ENCODE measurements around the gene EIF4G3.
"Not testable (repeated sequence)": the region's sequence is repeated elsewhere in the genome, so short reads cannot be mapped to it uniquely, and the experiment has no call there.

The EIF4G3 gene

DNA sequence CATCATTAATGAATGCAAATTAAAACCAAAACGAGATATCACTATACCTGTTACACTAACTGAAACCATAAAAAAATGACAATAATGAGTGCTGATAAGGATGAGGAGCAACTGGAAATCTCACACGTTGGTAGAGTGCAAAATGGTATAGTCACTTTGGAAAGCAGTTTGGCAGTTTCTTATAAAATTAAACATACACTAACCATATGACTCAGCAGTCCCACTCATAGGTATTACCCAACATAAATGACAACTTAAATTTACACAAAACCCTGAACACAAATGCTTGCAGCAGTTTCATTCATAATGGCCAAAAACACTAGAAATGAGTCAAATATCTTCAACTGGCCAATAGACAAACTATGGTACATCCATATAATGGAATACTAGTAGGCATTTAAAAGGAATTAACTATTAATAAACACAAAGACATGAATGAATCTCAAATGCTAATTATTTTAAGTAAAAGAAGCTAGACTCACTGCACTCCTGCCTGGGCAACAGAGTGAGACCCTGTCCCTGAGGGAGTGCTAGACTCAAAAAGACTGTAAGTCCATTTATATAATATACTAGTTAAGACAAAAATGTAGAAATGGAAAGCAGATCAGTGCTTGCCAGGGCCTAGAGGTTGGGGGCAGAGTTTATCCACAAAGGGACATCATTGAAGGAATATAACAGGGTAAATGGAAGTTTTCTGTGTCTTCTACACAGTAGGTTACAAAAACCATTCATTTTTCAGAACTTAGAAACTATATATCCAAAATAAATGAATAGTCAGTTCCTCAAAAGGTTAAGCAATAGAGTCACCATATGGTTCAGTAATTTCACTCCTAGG, 77.4 kb downstream of the EIF4G3 start:
- no peak for DNase-seq

DNA sequence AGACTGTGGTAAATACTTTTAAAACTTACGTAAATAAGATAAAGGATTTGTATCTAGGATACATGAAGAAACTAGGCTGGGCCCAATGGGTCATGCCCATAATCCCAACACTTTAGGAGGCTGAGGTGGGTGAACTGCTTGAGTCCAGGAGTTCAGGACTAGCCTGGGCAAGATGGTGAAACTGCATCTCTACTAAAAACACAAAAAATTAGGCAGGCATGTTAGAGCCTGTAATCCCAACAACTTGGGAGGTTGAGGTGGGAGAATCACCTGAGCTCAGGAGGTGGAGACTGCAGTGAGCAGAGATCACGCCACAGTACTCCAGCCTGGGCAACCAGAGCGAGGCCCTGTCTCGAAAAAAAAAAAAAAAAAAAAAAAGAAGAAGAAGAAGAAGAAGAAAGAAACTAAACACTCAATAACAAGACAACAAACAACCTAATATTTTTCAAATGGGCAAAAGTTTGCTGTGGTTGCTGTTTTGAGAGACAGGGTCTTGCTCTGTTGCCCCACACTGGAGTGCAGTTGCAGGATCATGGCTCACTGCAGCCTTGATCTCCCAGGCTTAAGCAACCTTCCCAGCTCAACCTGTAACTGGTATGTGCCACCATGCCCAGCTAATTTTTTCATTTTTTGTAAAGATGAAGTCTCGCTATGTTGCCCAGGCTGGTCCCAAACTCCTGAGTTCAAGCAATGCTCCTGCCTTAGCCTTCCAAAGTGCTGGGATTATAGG, 78.3 kb downstream of the EIF4G3 start:
- DNase-seq, result no peak

GRCh38 chr1:21097729-21098128, 79.0 kb downstream of the EIF4G3 start:
- no peak for DNase-seq

DNA sequence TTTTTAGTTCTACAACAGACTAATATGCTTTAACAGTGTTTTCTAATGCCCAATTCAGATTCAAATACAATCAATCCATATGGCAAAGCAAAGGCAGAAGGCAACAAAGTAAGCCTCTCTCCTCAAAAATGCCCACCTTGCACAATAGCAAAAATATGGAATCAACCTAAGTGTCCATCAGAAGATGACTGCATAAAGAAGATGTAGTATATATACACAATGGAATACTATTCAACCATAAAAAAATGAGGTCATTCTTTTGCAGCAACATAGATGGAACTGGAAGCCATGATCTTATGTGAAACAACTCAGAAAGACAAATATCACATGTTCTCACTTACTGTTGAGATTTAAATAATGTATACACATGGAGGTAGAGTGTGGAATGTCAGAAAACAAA, 80.7 kb downstream of the EIF4G3 start:
- DNase-seq, result no peak

DNA sequence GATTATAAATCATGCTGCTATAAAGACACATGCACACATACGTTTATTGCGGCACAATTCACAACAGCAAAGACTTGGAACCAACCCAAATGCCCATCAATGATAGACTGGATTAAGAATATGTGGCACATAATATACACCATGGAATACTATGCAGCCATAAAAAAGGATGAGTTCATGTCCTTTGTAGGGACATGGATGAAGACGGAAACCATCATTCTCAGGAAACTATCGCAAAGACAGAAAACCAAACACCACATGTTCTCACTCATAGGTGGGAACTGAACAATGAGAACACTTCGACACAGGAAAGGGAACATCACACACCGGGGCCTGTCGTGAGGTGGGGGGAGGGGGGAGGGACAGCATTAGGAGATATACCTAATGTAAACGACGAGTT, 82.4 kb downstream of the EIF4G3 start:
- not testable (repeated sequence) for DNase-seq

DNA sequence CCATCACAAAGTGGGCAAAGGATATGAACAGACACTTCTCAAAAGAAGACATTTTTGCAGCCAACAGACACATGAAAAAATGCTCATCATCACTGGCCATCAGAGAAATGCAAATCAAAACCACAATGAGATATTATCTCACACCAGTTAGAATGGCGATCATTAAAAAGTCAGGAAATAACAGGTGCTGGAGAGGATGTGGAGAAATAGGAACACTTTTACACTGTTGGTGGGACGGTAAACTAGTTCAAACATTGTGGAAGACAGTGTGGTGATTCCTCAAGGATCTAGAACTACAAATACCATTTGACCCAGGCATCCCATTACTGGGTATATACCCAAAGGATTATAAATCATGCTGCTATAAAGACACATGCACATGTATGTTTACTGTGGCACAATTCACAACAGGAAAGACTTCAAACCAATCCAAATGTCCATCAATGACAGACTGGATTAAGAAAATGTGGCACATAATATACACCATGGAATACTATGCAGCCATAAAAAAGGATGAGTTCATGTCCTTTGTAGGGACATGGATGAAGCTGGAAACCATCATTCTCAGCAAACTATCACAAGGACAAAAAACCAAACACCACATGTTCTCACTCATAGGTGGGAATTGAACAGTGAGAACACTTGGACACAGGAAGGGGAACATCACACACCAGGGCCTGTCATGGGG, 83.3 kb downstream of the EIF4G3 start:
- DNase-seq, result not testable (repeated sequence)

GRCh38 chr1:21092545-21092944, 84.2 kb downstream of the EIF4G3 start:
- not testable (repeated sequence) for DNase-seq

- DNase-seq, result not testable (repeated sequence)
Observed at GRCh38 chr1:21091053-21091690, 85.5 kb downstream of the EIF4G3 start.

DNA sequence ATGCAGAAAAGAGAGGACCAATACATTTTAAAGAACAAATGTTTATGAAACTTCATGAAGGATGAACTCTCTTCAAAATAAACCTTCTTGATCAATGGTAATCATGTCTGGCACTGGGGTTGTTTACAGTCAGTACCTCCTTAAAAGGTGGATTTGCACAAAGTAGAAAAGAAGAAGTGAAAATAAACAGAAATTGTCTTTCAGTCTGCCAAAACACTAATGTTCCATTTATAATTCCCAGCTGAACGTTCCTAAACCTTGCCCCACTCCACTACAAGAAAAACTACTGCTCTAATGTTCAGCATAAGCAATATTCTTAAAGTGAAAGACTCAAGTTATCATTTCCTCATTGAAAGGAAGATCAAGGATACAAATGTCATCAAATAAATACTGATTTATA, 86.2 kb downstream of the EIF4G3 start:
- DNase-seq, result no peak

GRCh38 chr1:21089731-21090130, 87.0 kb downstream of the EIF4G3 start:
- DNase-seq, result no peak

DNA sequence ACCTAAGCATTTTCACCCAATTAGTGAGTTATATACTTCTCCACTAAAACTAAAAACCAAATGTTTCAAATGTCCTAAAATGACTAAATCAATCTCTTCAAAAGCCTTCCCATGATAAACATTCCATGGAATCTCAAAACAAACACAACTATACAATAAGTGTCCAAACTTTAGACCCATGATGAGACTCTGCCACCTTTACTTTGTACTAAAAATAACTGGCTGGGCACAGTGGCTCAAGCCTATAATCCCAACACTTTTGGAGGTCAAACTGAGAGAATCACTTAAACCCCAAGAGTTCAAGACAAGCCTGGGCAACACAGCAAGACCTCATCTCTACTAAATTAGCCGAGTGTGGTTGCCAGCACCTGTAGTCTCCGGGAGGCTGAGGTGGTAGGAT, 87.4 kb downstream of the EIF4G3 start:
- DNase-seq, result no peak

- DNase-seq, result no peak
Observed at GRCh38 chr1:21084111-21084810, 92.4 kb downstream of the EIF4G3 start.

- DNase-seq, result no peak
Observed at GRCh38 chr1:21082073-21082472, 94.6 kb downstream of the EIF4G3 start.

DNA sequence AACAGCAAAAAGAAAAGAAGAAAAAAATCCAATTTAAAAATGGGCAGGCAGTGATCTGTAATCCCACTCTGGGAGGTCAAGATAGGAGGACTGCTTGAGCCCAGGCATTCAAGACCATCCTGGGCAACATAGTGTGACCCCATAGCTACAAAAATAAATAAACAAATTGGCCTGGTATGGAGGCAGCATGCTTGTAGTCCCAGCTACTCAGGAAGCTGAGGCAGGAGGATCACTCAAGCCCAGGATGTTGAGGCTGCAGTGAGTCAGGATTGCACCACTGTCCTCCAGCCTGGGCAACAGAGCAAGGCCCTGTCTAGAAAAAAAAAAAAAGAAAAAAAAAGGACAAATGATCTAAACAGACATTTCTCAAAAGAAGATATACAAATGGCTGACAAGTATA, 99.6 kb downstream of the EIF4G3 start:
- no peak for DNase-seq

- no peak for DNase-seq
Observed at GRCh38 chr1:21072721-21073120, 104.0 kb downstream of the EIF4G3 start.

DNA sequence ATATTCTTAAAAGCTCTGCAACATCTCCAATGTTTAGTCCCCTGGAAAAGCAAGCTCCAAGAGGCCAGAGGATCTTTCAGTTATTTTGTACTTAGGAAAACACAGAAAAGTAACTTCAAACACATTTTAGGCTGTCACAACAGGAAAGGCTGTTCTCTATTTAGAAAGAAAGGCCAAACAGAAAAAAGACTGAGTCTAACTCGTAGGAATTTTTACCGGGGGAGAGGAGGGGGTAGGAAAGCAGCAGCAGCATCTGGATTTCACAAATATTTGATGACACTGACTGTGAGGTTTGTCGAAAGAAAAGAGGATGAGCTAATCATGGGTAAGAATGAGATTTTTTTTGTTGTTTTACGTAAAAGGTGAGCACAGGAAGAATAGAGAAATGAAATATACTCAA, 107.1 kb downstream of the EIF4G3 start:
- DNase-seq, result no peak

- no peak for DNase-seq
Observed at GRCh38 chr1:21068937-21069336, 107.8 kb downstream of the EIF4G3 start.

DNA sequence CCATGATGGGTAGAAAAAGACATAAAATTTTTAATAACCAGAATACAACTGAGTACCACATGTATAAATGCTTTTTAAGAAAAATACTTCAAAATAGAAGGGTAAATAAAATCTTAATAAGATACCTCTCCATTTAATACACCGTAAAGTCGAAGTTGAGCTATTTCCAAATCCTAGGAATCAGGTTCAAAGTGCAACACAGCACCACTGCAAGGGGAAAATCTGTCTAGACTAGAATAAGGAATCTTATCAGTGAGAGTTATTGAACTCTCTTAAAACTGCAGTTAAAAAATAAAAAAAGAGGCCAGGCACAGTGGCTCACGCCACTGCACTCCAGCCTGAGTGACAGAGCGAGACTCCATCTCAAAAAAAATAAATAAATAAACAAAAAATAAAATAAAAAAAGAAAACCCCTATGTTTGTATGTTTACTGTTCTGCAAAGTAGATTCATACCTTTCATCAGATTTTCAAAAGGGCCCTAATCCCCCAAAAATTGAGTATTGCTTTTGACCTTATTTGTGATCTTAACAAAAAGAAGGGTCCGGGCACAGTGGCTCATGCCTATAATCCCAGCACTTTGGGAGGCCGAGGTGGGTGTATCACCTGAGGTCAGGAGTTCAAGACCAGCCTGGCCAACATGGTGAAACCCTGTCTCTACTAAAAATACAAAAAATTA, 109.0 kb downstream of the EIF4G3 start:
- DNase-seq, result no peak

DNA sequence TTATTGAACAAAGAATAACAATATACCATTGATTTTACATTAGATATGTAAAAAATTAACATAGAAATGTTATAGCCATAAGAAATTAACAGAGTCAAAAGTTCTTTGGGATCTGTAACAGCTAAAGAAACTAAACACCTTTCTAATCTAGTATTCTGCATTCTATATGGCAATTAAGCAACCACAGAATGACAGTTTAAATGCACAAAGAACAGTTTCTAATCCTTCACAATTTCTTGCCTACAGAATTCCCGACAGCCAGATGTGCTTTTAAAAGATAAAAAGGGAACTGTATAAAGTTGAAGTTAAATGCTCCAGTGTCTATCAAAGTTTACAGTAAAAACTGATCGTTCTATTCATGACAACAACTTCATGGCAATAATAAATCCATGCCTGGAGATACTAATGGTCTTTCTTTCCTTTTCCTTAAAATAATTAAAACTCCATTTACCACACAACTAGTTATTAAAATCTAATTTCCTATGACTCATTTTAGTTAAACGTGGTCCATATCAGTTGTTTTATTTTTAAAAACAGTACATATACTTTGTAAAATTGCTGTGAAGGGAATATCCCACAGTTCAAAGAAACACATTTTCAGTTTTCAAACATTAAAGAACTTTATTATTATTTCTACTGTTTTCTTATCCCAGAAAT, 110.2 kb downstream of the EIF4G3 start:
- DNase-seq, result no peak

DNA sequence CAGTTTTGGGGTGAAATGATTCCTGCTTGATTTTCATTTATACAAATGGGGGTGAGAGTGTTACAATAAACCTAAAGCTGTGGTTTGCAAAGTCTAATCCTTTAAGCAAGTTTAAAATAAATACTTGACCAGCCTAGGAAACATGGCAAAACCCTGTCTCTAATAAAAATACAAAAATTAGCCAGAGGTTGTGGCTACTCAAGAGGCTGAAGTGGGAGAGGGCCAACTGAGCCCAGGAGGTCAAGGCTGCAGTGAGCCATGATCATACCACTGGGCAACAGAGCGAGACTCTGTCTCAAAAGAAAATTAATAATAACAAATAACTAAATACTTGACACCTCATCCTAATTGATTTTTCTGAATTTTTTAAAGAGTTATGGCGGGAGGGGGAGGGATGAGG, 110.8 kb downstream of the EIF4G3 start:
- DNase-seq, result no peak

- no peak for DNase-seq
Observed at GRCh38 chr1:21064057-21064456, 112.6 kb downstream of the EIF4G3 start.

All from NCI-H524 treated with DMSO at 0.1 percent for 48 hours (cell line).